ENCODE measurements around the gene OXNAD1.

DNA sequence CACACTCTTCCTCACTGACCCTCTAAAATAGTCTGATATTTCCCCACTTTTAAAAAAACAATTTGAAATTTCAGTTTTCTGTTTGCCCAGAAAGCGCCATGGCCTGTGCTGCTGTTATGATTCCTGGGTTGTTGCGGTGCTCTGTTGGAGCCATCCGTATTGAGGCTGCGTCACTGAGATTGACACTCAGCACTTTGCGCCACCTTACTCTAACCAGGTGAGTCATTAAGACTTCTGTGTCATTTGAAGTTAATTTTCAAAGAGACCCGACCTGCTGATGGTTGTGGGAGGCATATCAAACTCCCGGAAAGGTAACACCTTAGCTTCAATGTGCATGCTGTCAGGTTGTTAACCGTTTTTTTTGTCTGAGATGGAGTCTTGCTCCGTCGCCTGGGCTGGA, 5.8 kb downstream of the OXNAD1 start:
- TF ChIP-seq POLR2A (IDR thresholded peaks at IDR 0.05; ENCODE audit: low read length) (no peak), GATA1 (IDR thresholded peaks at IDR 0.05; ENCODE audit: low read depth, low read length) (no peak)

Measured in erythroblast (primary cell).